Endothelial cell of umbilical vein (primary cell): ENCODE data around the gene ORC6. TPM values are rescaled to one million over a fixed set of nuclear protein-coding genes. Genes with fewer than 3 reads are reported as not detected.

Source experiments
- BruUV-seq: library from RNA; stranded (reverse); fragments of 400-500 nt; replicated peaks from 2 replicates; lab custom pipeline; 2021; lab: Mats Ljungman, UMichigan
- CTCF ChIA-PET: fragments of 300-600, 350-600 bp; sonication (Branson Sonifier 250); formaldehyde crosslinking; loops from one replicate; lab custom pipeline; 2021; ENCODE audit warnings: antibody characterized with exemption, inconsistent platforms; lab: Charles Lee
- POLR2A ChIA-PET: fragments of 300-600, 350-600 bp; sonication (Branson Sonifier 250); formaldehyde crosslinking; loops from one replicate; lab custom pipeline; 2021; ENCODE audit warnings: antibody characterized with exemption, inconsistent platforms; lab: Charles Lee
- DNase-seq: peaks from one replicate; pipeline ENCODE4 v3.0.0-alpha.2; 2011; ENCODE audit warnings: low read depth, low spot score
- FAIRE-seq: peaks from 2 replicates; lab custom pipeline; 2011; peaks lifted over from hg19 to GRCh38; lab: Jason Lieb, UNC
- H2AFZ ChIP-seq: 2 replicates; pipeline ENCODE4 v1.6.0; 2012; ENCODE audit warnings: low read depth, low read length, control low read depth, inconsistent platforms
- H3K27ac ChIP-seq: 2 replicates; pipeline ENCODE4 v1.5.1; 2011; ENCODE audit warnings: low read depth, mild to moderate bottlenecking, control low read depth, low read length, moderate library complexity; ENCODE audit not compliant: insufficient read depth
- H3K27me3 ChIP-seq, 2 experiments: 2 replicates each; pipeline versions ENCODE4 v1.6.0 to v1.6.1; 2011; ENCODE audit warnings: low read length in 2 of 2, mixed read lengths in 1 of 2; ENCODE audit not compliant: control insufficient read depth in 2 of 2, insufficient read depth in 2 of 2
- H3K36me3 ChIP-seq, 2 experiments: 2 replicates in 1 of 2; 3 replicates in 1 of 2; pipeline ENCODE4 v1.5.1; 2011; ENCODE audit warnings: low read length in 2 of 2, mild to moderate bottlenecking in 1 of 2, moderate library complexity in 1 of 2; ENCODE audit not compliant: control insufficient read depth in 2 of 2, insufficient read depth in 2 of 2; ENCODE audit errors: extremely low read depth in 1 of 2
- H3K4me1 ChIP-seq: 3 replicates; pipeline ENCODE4 v1.5.1; 2011; ENCODE audit warnings: mild to moderate bottlenecking, low read length; ENCODE audit not compliant: control insufficient read depth, insufficient read depth; ENCODE audit errors: extremely low read depth
- H3K4me2 ChIP-seq: 2 replicates; pipeline ENCODE4 v1.6.1; 2011; ENCODE audit warnings: low read length, control low read depth, mixed read lengths; ENCODE audit not compliant: insufficient read depth
- H3K4me3 ChIP-seq, 3 experiments: fragments of 200-600 bp in 1 of 3; sonication (generic), shearing (Covaris generic) in 1 of 3; replicated peaks in 1 of 3; 2 replicates each; pipeline ENCODE4 v1.5.1; 2011 to 2016; ENCODE audit warnings: control low read depth in 3 of 3, low read length in 3 of 3, mild to moderate bottlenecking in 2 of 3, inconsistent platforms in 1 of 3, low read depth in 1 of 3, moderate library complexity in 1 of 3; ENCODE audit not compliant: insufficient read depth in 1 of 3
- H3K79me2 ChIP-seq: 2 replicates; pipeline ENCODE4 v1.6.0; 2012; ENCODE audit warnings: low read length, inconsistent platforms; ENCODE audit not compliant: control insufficient read depth, insufficient read depth
- H3K9ac ChIP-seq: replicated peaks from 2 replicates; pipeline ENCODE3; 2011; ENCODE audit warnings: low read length, control low read depth; ENCODE audit not compliant: insufficient read depth; ENCODE audit errors: extremely low read depth
- H3K9me1 ChIP-seq: replicated peaks from 3 replicates; pipeline ENCODE4 v1.6.0; 2011; ENCODE audit warnings: mild to moderate bottlenecking, low read length; ENCODE audit not compliant: control insufficient read depth, insufficient read depth; ENCODE audit errors: extremely low read depth
- H3K9me3 ChIP-seq: replicated peaks from 2 replicates; pipeline ENCODE4 v1.5.1; 2012; ENCODE audit warnings: low read length, inconsistent platforms; ENCODE audit not compliant: control insufficient read depth, insufficient read depth
- H4K20me1 ChIP-seq: replicated peaks from 2 replicates; pipeline ENCODE3; 2011; ENCODE audit warnings: mild to moderate bottlenecking, low read length; ENCODE audit not compliant: control insufficient read depth, insufficient read depth; ENCODE audit errors: extremely low read depth
- FOS ChIP-seq: IDR thresholded peaks from 2 replicates; pipeline ENCODE4 v1.6.1; 2011; ENCODE audit warnings: mild to moderate bottlenecking, low read length, moderate library complexity, borderline replicate concordance; ENCODE audit not compliant: insufficient read depth
- GATA2 ChIP-seq: IDR thresholded peaks from 2 replicates; pipeline ENCODE4 v1.7.0; 2011; ENCODE audit warnings: low read depth, mild to moderate bottlenecking, moderate library complexity, mixed read lengths, low read length; ENCODE audit not compliant: insufficient read length, insufficient read depth
- JUN ChIP-seq: IDR thresholded peaks from 2 replicates; pipeline ENCODE4 v1.6.1; 2011; ENCODE audit warnings: borderline replicate concordance, low read depth; ENCODE audit not compliant: insufficient read length, insufficient read depth
- MAX ChIP-seq: IDR thresholded peaks from 2 replicates; pipeline ENCODE4 v1.6.1; 2011; ENCODE audit not compliant: insufficient read depth, insufficient read length
- POLR2A ChIP-seq: IDR thresholded peaks from 2 replicates; pipeline ENCODE4 v1.6.1; 2012; ENCODE audit warnings: low read depth, mild to moderate bottlenecking, control low read depth, low read length
- dilution Hi-C: fragments of 300-500 bp; cut with MboI; formaldehyde crosslinking; loops from one replicate; pipeline ENCODE4 v1.15.0; 2019; ENCODE audit warnings: low sequenced_read_pairs; ENCODE audit not compliant: extremely low pct_ligation_motif_present
- intact Hi-C: fragments of 100-400 bp; cut with micrococcal nuclease; formaldehyde crosslinking; loops from one replicate; pipeline ENCODE4 v1.10.0; 2022
- polyA plus RNA-seq, 4 experiments: library from polyadenylated mRNA; depleted of rRNA in 3 of 4; stranded (reverse) in 3 of 4; unstranded in 1 of 4; fragments of >200 nt; gene quantifications; 2 replicates each; pipeline versions ENCODE4 v1.2.1 to v1.2.3, GENCODE V29; 2011 to 2012; ENCODE audit warnings: missing spikeins in 1 of 4
- total RNA-seq: library from RNA; stranded (reverse); gene quantifications from 2 replicates; pipeline ENCODE4 v1.2.3, GENCODE V29; 2021

ORC6 gene
- total and polyA plus RNA-seq, 2 donors (not counting 3 experiments of a cell fraction or from before 2014, with no cell fraction given) = 15.9 to 31.1 TPM

- H3K27me3 ChIP-seq = no peaks in the 10 kb centered on the region
- H3K36me3 ChIP-seq = no peaks in the 10 kb centered on the region
- CTCF ChIA-PET = interaction anchor here (1.0 kb wide), 1 partner anchor 53 kb away, joined by 3 read pairs; no protein-coding TSS in a partner anchor
- intact Hi-C loops (no loop called here), dilution Hi-C loops (no loop called here)
- H3K4me1 ChIP-seq = no peaks in the 10 kb centered on the region
- no peak overlapping the region for H3K4me2 ChIP-seq
- TF ChIP-seq FOS (no peak), GATA2 (no peak), POLR2A (no peak), JUN (no peak), MAX (no peak)
- BruUV-seq = no TSS peak
- no peak overlapping the region for H2AFZ ChIP-seq
- DNase-seq = no peak
- no peak overlapping the region for H3K4me3 ChIP-seq
- FAIRE-seq = no peak
- H4K20me1 ChIP-seq = no peaks in the 10 kb centered on the region
- H3K9me1 ChIP-seq = no peaks in the 10 kb centered on the region
- POLR2A ChIA-PET = no interaction called here
- no peaks in the 10 kb centered on the region for H3K9me3 ChIP-seq
- H3K79me2 ChIP-seq = no peaks in the 10 kb centered on the region
- no peak overlapping the region for H3K9ac ChIP-seq
- no peak overlapping the region for H3K27ac ChIP-seq
Observed at GRCh38 chr16:46732561-46732960, 43.1 kb downstream of the ORC6 start.

GRCh38 chr16:46733319-46733830 is 43.9 kb downstream of the ORC6 start:
- ChIA-PET CTCF (interaction anchor here (1.0 kb wide), 1 partner anchor 52 kb away, joined by 3 read pairs; no protein-coding TSS in a partner anchor), POLR2A (no interaction called here)
- dilution Hi-C loops = no loop called here

More at GRCh38 chr16:46733319-46733830, 43.9 kb downstream of the ORC6 start:
- no peaks in the 10 kb centered on the region for H4K20me1 ChIP-seq
- intact Hi-C loops = no loop called here
- BruUV-seq = no TSS peak
- TF ChIP-seq POLR2A = no peak
- no peak for TF ChIP-seq JUN
- no peak overlapping the region for H3K4me2 ChIP-seq
- no peak for DNase-seq
- H2AFZ ChIP-seq = no peak overlapping the region
- no peaks in the 10 kb centered on the region for H3K9me1 ChIP-seq
- H3K9ac ChIP-seq = no peak overlapping the region
- H3K79me2 ChIP-seq = no peaks in the 10 kb centered on the region
- no peak overlapping the region for H3K4me3 ChIP-seq
- H3K36me3 ChIP-seq = no peaks in the 10 kb centered on the region
- FAIRE-seq = no peak
- no peaks in the 10 kb centered on the region for H3K9me3 ChIP-seq
- no peaks in the 10 kb centered on the region for H3K27me3 ChIP-seq
- no peaks in the 10 kb centered on the region for H3K4me1 ChIP-seq
- no peak overlapping the region for H3K27ac ChIP-seq
